ENCODE results near the gene SPATS2L. TPM values are rescaled to one million over a fixed set of nuclear protein-coding genes. Genes with fewer than 3 reads are reported as not detected.

The SPATS2L gene
- total RNA-seq, 2 experiments from 2014 or later: 14.7 to 25.8 TPM

DNA sequence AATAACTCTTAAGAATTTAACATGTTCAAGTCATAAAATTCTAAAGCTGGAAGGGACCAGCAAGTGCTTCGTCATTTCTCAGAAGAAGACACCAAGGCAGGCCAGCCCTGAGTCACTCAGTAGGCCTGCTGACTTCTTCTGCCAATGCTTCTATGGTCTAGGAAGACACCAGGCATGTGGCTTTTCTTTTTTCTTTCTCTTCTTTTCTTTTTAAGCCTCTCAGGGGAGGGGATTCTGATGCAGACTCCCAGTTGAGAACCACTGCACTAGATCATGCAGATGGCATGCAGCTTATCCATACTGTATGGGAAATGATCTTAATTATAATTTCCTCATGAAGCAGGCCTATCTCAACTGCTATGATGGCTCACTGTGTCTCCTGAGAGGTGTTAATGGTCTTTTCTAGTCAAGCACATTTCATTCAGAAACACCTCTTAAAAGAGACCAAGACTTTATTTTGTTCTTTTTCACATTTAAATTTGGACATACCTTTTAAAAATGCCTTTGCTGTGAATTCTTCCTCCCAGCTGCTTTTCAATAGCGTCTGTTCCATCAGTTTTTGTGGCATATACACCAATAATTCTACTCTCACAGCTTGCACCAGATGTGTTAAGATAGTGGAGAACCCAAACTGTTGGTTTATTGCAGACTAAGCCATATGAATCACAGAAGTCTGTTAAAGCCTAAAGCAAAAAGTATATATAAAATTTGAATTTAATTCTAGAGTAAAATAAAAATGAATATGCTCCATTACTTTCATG is 192.1 kb downstream of the SPATS2L start:
- peaks cover 2% of the 10 kb centered on the region for H3K4me1 Mint-ChIP-seq
- H3K4me3 Mint-ChIP-seq: no peak overlapping the region
- DNase-seq (no peak), ATAC-seq (no peak)
- H3K27ac Mint-ChIP-seq: no peak overlapping the region
- no peaks in the 10 kb centered on the region for H3K27me3 Mint-ChIP-seq
- CTCF ChIA-PET: interaction anchor here (0.8 to 4.1 kb wide), 5 partner anchors 9 to 120 kb away, joined by 3 to 14 read pairs (median 4); partner anchors contain the start of gene KCTD18
- intact Hi-C loops (cut with DNase I, micrococcal nuclease): no loop called here
- H3K36me3 Mint-ChIP-seq (ENCODE audit: low read depth): peaks cover 26% of the 10 kb centered on the region
- no peaks in the 10 kb centered on the region for H3K9me3 Mint-ChIP-seq (ENCODE audit: low read depth)
- POLR2A ChIA-PET: no interaction called here

DNA sequence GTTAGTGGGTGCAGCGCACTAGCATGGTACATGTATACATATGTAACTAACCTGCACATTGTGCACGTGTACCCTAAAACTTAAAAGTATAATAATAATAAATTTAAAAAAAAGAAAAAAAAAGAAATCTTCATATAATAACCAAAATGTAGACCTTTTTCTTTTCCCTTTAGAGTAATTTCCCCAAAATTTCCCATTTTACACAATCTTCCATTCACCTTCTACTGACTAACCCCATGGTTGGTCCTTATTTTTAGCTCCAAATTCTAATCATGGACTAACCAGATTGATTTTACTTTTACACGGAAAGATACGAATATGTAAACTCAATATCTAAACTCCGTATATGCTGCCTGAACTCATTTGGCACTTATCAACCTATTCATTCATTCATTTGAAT is 195.7 kb downstream of the SPATS2L start:
- no peaks in the 10 kb centered on the region for H3K27me3 Mint-ChIP-seq
- DNase-seq (no peak), ATAC-seq (no peak)
- H3K9me3 Mint-ChIP-seq (ENCODE audit: low read depth): no peaks in the 10 kb centered on the region
- H3K4me3 Mint-ChIP-seq: no peak overlapping the region
- peaks cover 13% of the 10 kb centered on the region for H3K4me1 Mint-ChIP-seq
- ChIA-PET POLR2A (interaction anchor here (0.7 kb wide), 1 partner anchor 85 kb away, joined by 4 read pairs; no protein-coding TSS in a partner anchor), CTCF (interaction anchor here (0.7 to 1.2 kb wide), 4 partner anchors 13 to 522 kb away, joined by 3 to 4 read pairs (median 4); no protein-coding TSS in a partner anchor)
- intact Hi-C loops (cut with DNase I, micrococcal nuclease): no loop called here
- no peak overlapping the region for H3K27ac Mint-ChIP-seq
- peaks cover 28% of the 10 kb centered on the region for H3K36me3 Mint-ChIP-seq (ENCODE audit: low read depth)

DNA sequence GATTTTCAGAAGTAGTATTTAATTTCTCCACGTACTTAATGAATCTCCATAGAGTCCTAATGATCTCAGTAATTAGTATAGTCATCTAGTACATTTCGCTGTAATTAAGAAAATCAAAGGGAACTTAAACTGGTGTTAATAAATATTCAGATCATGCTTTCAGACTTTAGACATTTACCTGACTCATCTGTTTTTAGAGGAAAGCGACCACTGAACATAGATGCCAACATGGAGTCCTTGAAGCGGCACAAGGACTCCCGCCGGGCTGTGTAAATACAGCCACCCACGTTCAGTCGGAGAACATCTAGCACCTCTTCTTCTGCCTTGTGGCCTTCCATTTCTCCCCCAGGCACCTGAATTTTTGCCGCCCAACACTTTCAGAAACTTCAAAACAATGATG is 200.2 kb downstream of the SPATS2L start:
- DNase-seq (no peak), ATAC-seq (no peak)
- intact Hi-C loops (cut with DNase I, micrococcal nuclease): no loop called here
- peaks cover 26% of the 10 kb centered on the region for H3K4me1 Mint-ChIP-seq
- no peaks in the 10 kb centered on the region for H3K27me3 Mint-ChIP-seq
- ChIA-PET POLR2A (no interaction called here), CTCF (interaction anchor here (0.6 to 1.5 kb wide), 3 partner anchors 13 to 500 kb away, joined by 3 to 5 read pairs (median 4); no protein-coding TSS in a partner anchor)
- H3K4me3 Mint-ChIP-seq: no peak overlapping the region
- H3K9me3 Mint-ChIP-seq (ENCODE audit: low read depth): no peaks in the 10 kb centered on the region
- H3K27ac Mint-ChIP-seq: no peak overlapping the region
- peaks cover 18% of the 10 kb centered on the region for H3K36me3 Mint-ChIP-seq (ENCODE audit: low read depth)

DNA sequence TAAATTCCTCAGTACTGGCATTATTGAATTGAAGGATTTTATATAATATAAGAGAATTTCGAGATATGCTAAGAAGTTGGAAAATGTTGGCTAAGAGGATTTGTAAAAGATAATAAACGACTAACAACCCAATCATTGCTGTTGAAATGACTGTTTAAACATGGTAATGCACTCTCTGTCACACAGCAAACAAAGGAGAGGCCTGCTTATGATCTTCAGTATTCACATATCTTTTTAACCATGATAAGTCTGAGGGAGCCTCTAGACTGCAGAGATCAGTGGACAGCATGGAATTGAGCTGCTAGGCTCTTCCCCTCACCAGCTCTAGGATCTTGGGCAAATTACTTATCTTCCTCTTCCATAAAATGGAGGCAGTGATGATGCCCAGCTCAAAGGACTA is 200.7 kb downstream of the SPATS2L start:
- Mint-ChIP-seq H3K27me3 (no peaks in the 10 kb centered on the region), H3K36me3 (ENCODE audit: low read depth) (peaks cover 18% of the 10 kb centered on the region), H3K27ac (no peak overlapping the region), H3K4me3 (no peak overlapping the region), H3K4me1 (peaks cover 26% of the 10 kb centered on the region), H3K9me3 (ENCODE audit: low read depth) (no peaks in the 10 kb centered on the region)
- intact Hi-C loops (cut with DNase I, micrococcal nuclease): no loop called here
- CTCF ChIA-PET: interaction anchor here (0.6 to 1.5 kb wide), 3 partner anchors 28 to 501 kb away, joined by 4 to 5 read pairs (median 4); no protein-coding TSS in a partner anchor
- no peak for DNase-seq
- ATAC-seq: no peak
- POLR2A ChIA-PET: interaction anchor here (0.6 to 0.7 kb wide), 2 partner anchors 48 to 201 kb away, joined by 3 read pairs; partner anchors contain the start of gene SPATS2L

DNA sequence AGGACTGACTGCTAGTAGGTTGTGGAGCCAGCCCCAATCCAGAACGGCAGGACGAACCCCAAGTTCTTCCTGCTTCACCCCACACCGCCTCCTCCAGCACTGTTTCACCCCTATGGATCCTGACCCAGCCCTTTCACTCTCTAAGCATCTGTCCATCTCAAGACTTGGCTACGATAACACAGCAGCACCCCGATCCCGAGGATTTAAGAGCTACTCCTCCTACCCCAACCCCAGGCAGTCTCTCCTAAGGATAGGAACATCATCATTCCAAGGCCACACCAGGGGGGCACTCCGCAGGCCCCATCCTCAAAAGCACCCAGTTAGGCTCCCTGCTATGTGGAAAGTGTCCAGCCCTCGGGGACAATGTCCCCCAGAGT is 202.7 kb downstream of the SPATS2L start:
- Mint-ChIP-seq H3K9me3 (ENCODE audit: low read depth) (no peaks in the 10 kb centered on the region), H3K36me3 (ENCODE audit: low read depth) (peaks cover 8% of the 10 kb centered on the region), H3K27ac (peak overlapping the region; percentile 92), H3K4me1 (peaks cover 26% of the 10 kb centered on the region), H3K4me3 (peak overlapping the region; percentile 85), H3K27me3 (no peaks in the 10 kb centered on the region)
- ATAC-seq (no peak), DNase-seq (peak; percentile 20)
- CTCF ChIA-PET: interaction anchor here (0.6 to 2.8 kb wide), 7 partner anchors 10 to 103 kb away, joined by 3 to 22 read pairs (median 4); partner anchors contain the start of gene SGO2
- intact Hi-C loops (cut with DNase I, micrococcal nuclease): no loop called here
- POLR2A ChIA-PET: no interaction called here

DNA sequence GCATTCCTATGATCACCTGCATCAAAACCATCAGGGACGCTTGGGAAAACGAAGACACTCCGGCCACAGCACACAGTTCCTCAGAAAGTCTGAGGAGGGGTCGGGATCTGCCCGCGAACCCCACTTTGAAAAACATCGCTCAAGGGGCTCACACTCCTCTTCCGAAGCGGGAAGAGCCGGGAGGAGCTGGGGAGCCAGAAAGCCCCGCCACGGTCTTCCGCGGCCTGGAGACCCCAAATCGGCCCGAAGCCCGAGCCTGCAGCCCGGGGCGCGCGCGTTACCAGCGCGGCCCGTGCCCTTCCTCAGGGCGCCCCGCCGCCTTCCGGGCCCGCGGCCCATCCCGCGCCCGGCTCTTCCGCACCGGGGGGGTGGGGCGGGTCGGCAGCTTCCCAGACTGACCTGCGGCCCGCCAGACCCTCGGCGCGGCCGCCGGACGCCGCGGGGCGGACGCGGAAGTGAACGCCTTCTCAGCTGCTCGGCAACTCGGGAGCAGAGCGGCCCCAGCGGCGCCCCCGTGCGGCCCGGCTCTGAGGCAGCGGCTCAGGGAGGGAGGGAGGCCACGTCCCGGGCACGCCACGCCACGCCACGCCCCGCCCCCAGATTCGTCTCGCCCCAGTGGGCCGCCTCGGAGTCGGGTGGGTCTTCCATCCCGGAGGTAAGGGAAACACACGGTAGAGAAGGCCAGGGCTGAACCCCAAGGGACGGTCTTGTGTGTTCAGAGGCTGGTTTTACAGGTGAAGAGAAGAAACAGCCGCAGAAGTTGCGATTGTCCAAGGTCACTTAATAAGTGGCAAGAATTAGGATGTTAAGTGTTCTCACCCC is 203.3 kb downstream of the SPATS2L start, which contains the start of gene KCTD18:
KCTD18 (minus strand) TSS at position 457 of the 822 bp plus-strand sequence. CDS start 3,052 bp downstream, outside the sequence.
- Mint-ChIP-seq H3K4me1 (peaks cover 30% of the 10 kb centered on the region), H3K27me3 (no peaks in the 10 kb centered on the region), H3K9me3 (ENCODE audit: low read depth) (no peaks in the 10 kb centered on the region), H3K27ac (peak within 1 kb of the TSS; percentile 92), H3K4me3 (peak within 1 kb of the TSS; percentile 85), H3K36me3 (ENCODE audit: low read depth) (peaks cover 6% of the 10 kb centered on the region)
- POLR2A ChIA-PET: no interaction called here
- ATAC-seq (peak; percentile 98), DNase-seq (peak; percentile 94)
- intact Hi-C loops (cut with DNase I, micrococcal nuclease): loop anchor here (1.0 to 5.0 kb wide), 3 partner anchors 16 to 352 kb away; partner anchors contain the start of genes SGO2 (in 2 of the 2) and CLK1 (in 1 of the 2)
- CTCF ChIA-PET: interaction anchor here (0.6 to 2.8 kb wide), 8 partner anchors 11 to 104 kb away, joined by 3 to 22 read pairs (median 4); partner anchors contain the start of gene SGO2

DNA sequence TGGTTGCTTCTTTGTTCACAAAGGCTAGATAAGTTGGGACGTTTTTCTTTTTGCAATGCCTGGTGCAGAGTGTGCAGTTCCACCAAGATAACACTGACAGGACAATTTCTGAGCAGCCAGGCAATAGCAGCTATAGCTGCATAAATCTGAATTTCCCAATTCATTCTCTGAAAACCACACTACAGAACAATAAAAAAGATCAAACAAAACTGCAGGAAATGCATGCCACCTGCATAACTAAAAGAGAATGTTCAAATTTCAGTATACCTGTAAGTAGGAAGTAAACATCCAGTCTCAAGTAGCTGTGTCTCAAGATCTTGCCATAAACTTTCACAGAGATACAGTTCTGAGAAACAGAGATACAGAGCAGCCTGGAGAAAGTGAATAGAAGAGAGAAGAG is 208.7 kb downstream of the SPATS2L start:
- intact Hi-C loops (cut with DNase I, micrococcal nuclease): no loop called here

DNA sequence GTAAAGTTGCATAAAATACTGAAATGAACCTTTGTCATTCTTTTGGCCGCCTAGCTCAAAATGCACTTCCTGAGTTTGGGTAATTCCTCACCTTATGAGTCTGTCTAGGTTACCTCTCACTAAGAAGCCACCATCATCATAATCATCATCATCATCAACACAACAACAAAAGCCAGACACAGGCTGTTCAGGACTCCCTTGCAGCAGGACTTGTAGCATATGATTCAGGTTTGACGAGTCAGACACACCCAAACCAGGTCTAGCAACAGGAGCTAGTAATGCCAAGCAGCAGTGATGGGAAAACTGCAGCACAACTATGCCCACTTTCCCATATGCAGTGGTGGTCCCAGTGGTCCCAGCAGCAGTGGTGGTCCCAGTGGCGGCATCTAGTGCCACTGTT is 216.7 kb downstream of the SPATS2L start:
- intact Hi-C loops (cut with DNase I, micrococcal nuclease): no loop called here
- peaks cover 3% of the 10 kb centered on the region for H3K36me3 Mint-ChIP-seq (ENCODE audit: low read depth)

More for the DNA sequence above, 208.7 kb downstream of the SPATS2L start:
- ATAC-seq (no peak), DNase-seq (no peak)
- POLR2A ChIA-PET: no interaction called here
- Mint-ChIP-seq H3K27ac (no peak overlapping the region), H3K36me3 (ENCODE audit: low read depth) (no peaks in the 10 kb centered on the region), H3K4me1 (peaks cover 17% of the 10 kb centered on the region), H3K4me3 (no peak overlapping the region), H3K9me3 (ENCODE audit: low read depth) (peaks cover 2% of the 10 kb centered on the region), H3K27me3 (no peaks in the 10 kb centered on the region)
- CTCF ChIA-PET: interaction anchor here (0.7 to 1.4 kb wide), 4 partner anchors 8 to 803 kb away, joined by 3 to 5 read pairs (median 4); no protein-coding TSS in a partner anchor

DNA sequence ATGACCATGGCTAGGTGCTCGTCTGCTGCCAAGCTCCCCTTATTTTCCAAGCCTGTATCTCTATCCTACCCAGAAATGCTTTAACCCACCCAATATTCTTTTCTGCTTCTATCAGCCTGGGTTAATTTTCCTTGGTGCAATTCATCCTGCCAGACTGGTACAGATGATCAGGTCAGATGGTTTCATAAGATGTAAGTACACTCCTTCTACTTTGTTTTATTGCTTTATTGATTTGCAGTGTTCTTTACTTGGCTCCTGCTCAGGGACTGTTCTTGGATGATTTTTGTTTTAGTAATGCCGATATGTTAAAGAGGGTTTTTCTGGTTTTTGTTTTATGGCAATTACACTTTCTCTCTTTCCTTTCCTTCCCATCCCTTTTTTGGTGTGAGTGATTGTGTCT is 217.1 kb downstream of the SPATS2L start:
- Mint-ChIP-seq H3K27ac (no peak overlapping the region), H3K4me1 (peaks cover 23% of the 10 kb centered on the region), H3K9me3 (ENCODE audit: low read depth) (no peaks in the 10 kb centered on the region), H3K27me3 (no peaks in the 10 kb centered on the region), H3K4me3 (no peak overlapping the region), H3K36me3 (ENCODE audit: low read depth) (peaks cover 3% of the 10 kb centered on the region)
- ChIA-PET CTCF (interaction anchor here (1.1 to 4.4 kb wide), 5 partner anchors 8 to 536 kb away, joined by 3 to 22 read pairs (median 3); partner anchors contain the start of gene KCTD18), POLR2A (interaction anchor here (1.2 kb wide), 1 partner anchor 11 kb away, joined by 3 read pairs; no protein-coding TSS in a partner anchor)
- ATAC-seq (no peak), DNase-seq (no peak)
- intact Hi-C loops (cut with DNase I, micrococcal nuclease): no loop called here

More for the DNA sequence above, 216.7 kb downstream of the SPATS2L start:
- CTCF ChIA-PET: interaction anchor here (1.1 to 4.4 kb wide), 5 partner anchors 8 to 535 kb away, joined by 3 to 22 read pairs (median 3); partner anchors contain the start of gene KCTD18
- Mint-ChIP-seq H3K4me1 (peaks cover 21% of the 10 kb centered on the region), H3K4me3 (no peak overlapping the region), H3K27me3 (no peaks in the 10 kb centered on the region), H3K27ac (no peak overlapping the region), H3K9me3 (ENCODE audit: low read depth) (no peaks in the 10 kb centered on the region)
- ATAC-seq (no peak), DNase-seq (no peak)
- POLR2A ChIA-PET: interaction anchor here (1.2 kb wide), 1 partner anchor 11 kb away, joined by 3 read pairs; no protein-coding TSS in a partner anchor

DNA sequence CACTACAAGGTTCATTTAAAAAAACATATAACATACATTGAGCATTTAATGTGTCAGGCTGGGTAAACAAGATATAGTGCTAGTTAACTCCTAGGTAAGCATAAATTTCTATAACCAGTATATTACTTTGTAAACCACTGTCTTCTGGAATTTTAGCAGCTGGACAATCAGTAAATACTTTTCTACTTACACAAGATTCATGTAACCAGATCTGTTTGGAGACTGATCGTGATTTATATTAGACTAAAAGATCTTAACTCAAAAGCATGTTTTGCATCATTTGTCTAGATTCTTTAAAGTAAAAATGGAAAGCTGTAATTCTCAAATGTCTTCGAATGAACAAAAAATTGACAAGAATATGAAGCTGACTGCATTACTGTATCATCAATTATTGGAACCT is 218.6 kb downstream of the SPATS2L start:
- peaks cover 3% of the 10 kb centered on the region for H3K36me3 Mint-ChIP-seq (ENCODE audit: low read depth)
- ChIA-PET CTCF (interaction anchor here (1.0 to 4.4 kb wide), 3 partner anchors 15 to 208 kb away, joined by 3 to 22 read pairs (median 9); partner anchors contain the start of gene KCTD18), POLR2A (interaction anchor here (0.7 kb wide), 1 partner anchor 581 kb away, joined by 3 read pairs; no protein-coding TSS in a partner anchor)
- intact Hi-C loops (cut with DNase I, micrococcal nuclease): loop anchor here (5.0 kb wide), 3 partner anchors 177 to 218 kb away; partner anchors contain the start of gene SPATS2L (in 1 of the 2)
- no peak overlapping the region for H3K4me3 Mint-ChIP-seq
- H3K27me3 Mint-ChIP-seq: no peaks in the 10 kb centered on the region
- H3K4me1 Mint-ChIP-seq: peaks cover 23% of the 10 kb centered on the region
- H3K27ac Mint-ChIP-seq: no peak overlapping the region
- ATAC-seq (no peak), DNase-seq (no peak)
- H3K9me3 Mint-ChIP-seq (ENCODE audit: low read depth): no peaks in the 10 kb centered on the region

Data from activated CD4-positive, alpha-beta T cell treated with anti-CD3 and anti-CD28 coated beads for 36 hours (primary cell).